ENCODE results near the gene IGFL4.

Gene IGFL4

GRCh38 chr19:46079576-46079975 lies 38.8 kb upstream of the IGFL4 start:
- TF ChIP-seq, protein P1, sequence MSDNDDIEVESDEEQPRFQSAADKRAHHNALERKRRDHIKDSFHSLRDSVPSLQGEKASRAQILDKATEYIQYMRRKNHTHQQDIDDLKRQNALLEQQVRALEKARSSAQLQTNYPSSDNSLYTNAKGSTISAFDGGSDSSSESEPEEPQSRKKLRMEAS (IDR thresholded peaks at IDR 0.05): no peak
- TF ChIP-seq TEAD4 (IDR thresholded peaks at IDR 0.05): no peak
- no peak for TF ChIP-seq NFIC (IDR thresholded peaks at IDR 0.05)
- TF ChIP-seq CEBPB (IDR thresholded peaks at IDR 0.05): no peak
- TF ChIP-seq USF1 (IDR thresholded peaks at IDR 0.05): no peak
- TF ChIP-seq YY1 (IDR thresholded peaks at IDR 0.05; ENCODE audit: low read depth): no peak
- no peak for TF ChIP-seq FOXM1 (IDR thresholded peaks at IDR 0.05; ENCODE audit: borderline replicate concordance, low read depth)
- TF ChIP-seq ZBTB7A (IDR thresholded peaks at IDR 0.05; ENCODE audit: low read depth): no peak
- TF ChIP-seq CREB1 (IDR thresholded peaks at IDR 0.05; ENCODE audit: low read depth): no peak
- no peak for TF ChIP-seq TAF1 (IDR thresholded peaks at IDR 0.05; ENCODE audit: low read depth)
- TF ChIP-seq EP300 (IDR thresholded peaks at IDR 0.05; ENCODE audit: borderline replicate concordance): no peak
- TF ChIP-seq RAD21 (IDR thresholded peaks at IDR 0.05; ENCODE audit: low read depth): no peak
- TF ChIP-seq, protein P2, sequence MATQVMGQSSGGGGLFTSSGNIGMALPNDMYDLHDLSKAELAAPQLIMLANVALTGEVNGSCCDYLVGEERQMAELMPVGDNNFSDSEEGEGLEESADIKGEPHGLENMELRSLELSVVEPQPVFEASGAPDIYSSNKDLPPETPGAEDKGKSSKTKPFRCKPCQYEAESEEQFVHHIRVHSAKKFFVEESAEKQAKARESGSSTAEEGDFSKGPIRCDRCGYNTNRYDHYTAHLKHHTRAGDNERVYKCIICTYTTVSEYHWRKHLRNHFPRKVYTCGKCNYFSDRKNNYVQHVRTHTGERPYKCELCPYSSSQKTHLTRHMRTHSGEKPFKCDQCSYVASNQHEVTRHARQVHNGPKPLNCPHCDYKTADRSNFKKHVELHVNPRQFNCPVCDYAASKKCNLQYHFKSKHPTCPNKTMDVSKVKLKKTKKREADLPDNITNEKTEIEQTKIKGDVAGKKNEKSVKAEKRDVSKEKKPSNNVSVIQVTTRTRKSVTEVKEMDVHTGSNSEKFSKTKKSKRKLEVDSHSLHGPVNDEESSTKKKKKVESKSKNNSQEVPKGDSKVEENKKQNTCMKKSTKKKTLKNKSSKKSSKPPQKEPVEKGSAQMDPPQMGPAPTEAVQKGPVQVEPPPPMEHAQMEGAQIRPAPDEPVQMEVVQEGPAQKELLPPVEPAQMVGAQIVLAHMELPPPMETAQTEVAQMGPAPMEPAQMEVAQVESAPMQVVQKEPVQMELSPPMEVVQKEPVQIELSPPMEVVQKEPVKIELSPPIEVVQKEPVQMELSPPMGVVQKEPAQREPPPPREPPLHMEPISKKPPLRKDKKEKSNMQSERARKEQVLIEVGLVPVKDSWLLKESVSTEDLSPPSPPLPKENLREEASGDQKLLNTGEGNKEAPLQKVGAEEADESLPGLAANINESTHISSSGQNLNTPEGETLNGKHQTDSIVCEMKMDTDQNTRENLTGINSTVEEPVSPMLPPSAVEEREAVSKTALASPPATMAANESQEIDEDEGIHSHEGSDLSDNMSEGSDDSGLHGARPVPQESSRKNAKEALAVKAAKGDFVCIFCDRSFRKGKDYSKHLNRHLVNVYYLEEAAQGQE (IDR thresholded peaks at IDR 0.05; ENCODE audit: low read depth): no peak
- TF ChIP-seq EGR1 (IDR thresholded peaks at IDR 0.05): no peak
- no peak for TF ChIP-seq TCF12 (IDR thresholded peaks at IDR 0.05; ENCODE audit: low read depth)

GRCh38 chr19:46078573-46079332 lies 38.0 kb upstream of the IGFL4 start:
- peak; percentile 82 for TF ChIP-seq RAD21 (IDR thresholded peaks at IDR 0.05; ENCODE audit: low read depth)

- TF ChIP-seq, protein P2 (IDR thresholded peaks at IDR 0.05; ENCODE audit: low read depth): no peak
- TF ChIP-seq FOXM1 (IDR thresholded peaks at IDR 0.05; ENCODE audit: borderline replicate concordance, low read depth): no peak
- TF ChIP-seq CREB1 (IDR thresholded peaks at IDR 0.05; ENCODE audit: low read depth): no peak
- TF ChIP-seq EGR1 (IDR thresholded peaks at IDR 0.05): no peak
- TF ChIP-seq TEAD4 (IDR thresholded peaks at IDR 0.05): no peak
- no peak for TF ChIP-seq EP300 (IDR thresholded peaks at IDR 0.05; ENCODE audit: borderline replicate concordance)
- no peak for TF ChIP-seq RAD21 (IDR thresholded peaks at IDR 0.05; ENCODE audit: low read depth)
- no peak for TF ChIP-seq TAF1 (IDR thresholded peaks at IDR 0.05; ENCODE audit: low read depth)
- TF ChIP-seq, protein P1 (IDR thresholded peaks at IDR 0.05): no peak
- TF ChIP-seq USF1 (IDR thresholded peaks at IDR 0.05): no peak
- TF ChIP-seq TCF12 (IDR thresholded peaks at IDR 0.05; ENCODE audit: low read depth): no peak
- no peak for TF ChIP-seq NFIC (IDR thresholded peaks at IDR 0.05)
Measured at GRCh38 chr19:46077815-46078167, 37.0 kb upstream of the IGFL4 start.

- TF ChIP-seq CEBPB (IDR thresholded peaks at IDR 0.05) (no peak), EP300 (IDR thresholded peaks at IDR 0.05; ENCODE audit: borderline replicate concordance) (no peak), EGR1 (IDR thresholded peaks at IDR 0.05) (0 out of 2 replicates have a peak, but pooled peaks have one; percentile 24), YY1 (IDR thresholded peaks at IDR 0.05; ENCODE audit: low read depth) (no peak), CREB1 (IDR thresholded peaks at IDR 0.05; ENCODE audit: low read depth) (no peak), ZBTB7A (IDR thresholded peaks at IDR 0.05; ENCODE audit: low read depth) (0 out of 2 replicates have a peak, but pooled peaks have one; percentile 47), TAF1 (IDR thresholded peaks at IDR 0.05; ENCODE audit: low read depth) (no peak), NFIC (IDR thresholded peaks at IDR 0.05) (no peak), FOXM1 (IDR thresholded peaks at IDR 0.05; ENCODE audit: borderline replicate concordance, low read depth) (no peak), TEAD4 (IDR thresholded peaks at IDR 0.05) (no peak), RAD21 (IDR thresholded peaks at IDR 0.05; ENCODE audit: low read depth) (peak; percentile 93), USF1 (IDR thresholded peaks at IDR 0.05) (no peak), TCF12 (IDR thresholded peaks at IDR 0.05; ENCODE audit: low read depth) (no peak)
- TF ChIP-seq, protein P1 (IDR thresholded peaks at IDR 0.05): 0 out of 2 replicates have a peak, but pooled peaks have one; percentile 12
- TF ChIP-seq, protein P2 (IDR thresholded peaks at IDR 0.05; ENCODE audit: low read depth): no peak
Measured at GRCh38 chr19:46076951-46077814, 36.4 kb upstream of the IGFL4 start.

Data from Ishikawa (cell line).